ENCODE measurements around the gene HLA-DMA. TPM values are rescaled to one million over a fixed set of nuclear protein-coding genes. Genes with fewer than 3 reads are reported as not detected.
A peak's percentile ranks its signal among the peaks of the same experiment; 100 is the strongest.

The HLA-DMA gene
- total RNA-seq, 2 experiments from 2014 or later = 57.9 to 60.9 TPM

- H3K4me3 Mint-ChIP-seq = no peak overlapping the region
- peaks cover 44% of the 10 kb centered on the region for H3K36me3 Mint-ChIP-seq
- H3K4me1 Mint-ChIP-seq = peaks cover 43% of the 10 kb centered on the region
- DNase-seq = no peak
- H3K27ac Mint-ChIP-seq = peak overlapping the region; percentile 55
- no peaks in the 10 kb centered on the region for H3K9me3 Mint-ChIP-seq (ENCODE audit: low read depth)
- no peaks in the 10 kb centered on the region for H3K27me3 Mint-ChIP-seq
- CTCF ChIA-PET = interaction anchor here (0.6 to 12.9 kb wide), 8 partner anchors 11 to 144 kb away, joined by 3 to 194 read pairs (median 34); partner anchors contain the start of genes BRD2, HLA-DMA, HLA-DMB and TAP2
- no peak for ATAC-seq
Observed at GRCh38 chr6:32982084-32982701, 29.3 kb upstream of the HLA-DMA start.

GRCh38 chr6:32980488-32981038 is 27.7 kb upstream of the HLA-DMA start:
- CTCF ChIA-PET = interaction anchor here (1.1 to 12.9 kb wide), 6 partner anchors 9 to 113 kb away, joined by 4 to 194 read pairs (median 14); partner anchors contain the start of genes BRD2 and HLA-DMA
- no peak overlapping the region for H3K27ac Mint-ChIP-seq
- peaks cover 61% of the 10 kb centered on the region for H3K36me3 Mint-ChIP-seq
- DNase-seq (no peak), ATAC-seq (no peak)
- no peaks in the 10 kb centered on the region for H3K9me3 Mint-ChIP-seq (ENCODE audit: low read depth)
- no peaks in the 10 kb centered on the region for H3K27me3 Mint-ChIP-seq
- H3K4me3 Mint-ChIP-seq = no peak overlapping the region
- peaks cover 59% of the 10 kb centered on the region for H3K4me1 Mint-ChIP-seq

GRCh38 chr6:32979720-32980487 is 27.0 kb upstream of the HLA-DMA start:
- ATAC-seq (no peak), DNase-seq (no peak)
- Mint-ChIP-seq H3K4me1 (peaks cover 65% of the 10 kb centered on the region), H3K27ac (peak overlapping the region; percentile 29), H3K9me3 (ENCODE audit: low read depth) (no peaks in the 10 kb centered on the region), H3K27me3 (no peaks in the 10 kb centered on the region), H3K36me3 (peaks cover 67% of the 10 kb centered on the region), H3K4me3 (no peak overlapping the region)
- CTCF ChIA-PET = interaction anchor here (1.1 to 12.9 kb wide), 6 partner anchors 9 to 112 kb away, joined by 4 to 194 read pairs (median 14); partner anchors contain the start of genes BRD2 and HLA-DMA

- Mint-ChIP-seq H3K27me3 (no peaks in the 10 kb centered on the region), H3K27ac (no peak overlapping the region), H3K9me3 (ENCODE audit: low read depth) (no peaks in the 10 kb centered on the region), H3K4me3 (no peak overlapping the region), H3K4me1 (peaks cover 55% of the 10 kb centered on the region), H3K36me3 (peaks cover 87% of the 10 kb centered on the region)
- DNase-seq (no peak), ATAC-seq (no peak)
- CTCF ChIA-PET = interaction anchor here (0.8 to 17.8 kb wide), 7 partner anchors 7 to 139 kb away, joined by 3 to 249 read pairs (median 5); partner anchors contain the start of genes BRD2, HLA-DMA and TAP2
Observed at GRCh38 chr6:32977953-32978324, 25.0 kb upstream of the HLA-DMA start.

GRCh38 chr6:32977272-32977952 is 24.5 kb upstream of the HLA-DMA start:
- peaks cover 92% of the 10 kb centered on the region for H3K36me3 Mint-ChIP-seq
- CTCF ChIA-PET = interaction anchor here (0.8 to 17.8 kb wide), 8 partner anchors 6 to 139 kb away, joined by 3 to 249 read pairs (median 6); partner anchors contain the start of genes BRD2, HLA-DMA and TAP2
- no peak for ATAC-seq
- H3K4me1 Mint-ChIP-seq = peaks cover 55% of the 10 kb centered on the region
- peak overlapping the region; percentile 31 for H3K27ac Mint-ChIP-seq
- no peak for DNase-seq
- no peaks in the 10 kb centered on the region for H3K9me3 Mint-ChIP-seq (ENCODE audit: low read depth)
- no peaks in the 10 kb centered on the region for H3K27me3 Mint-ChIP-seq
- H3K4me3 Mint-ChIP-seq = no peak overlapping the region

GRCh38 chr6:32976334-32977069 is 23.6 kb upstream of the HLA-DMA start:
- Mint-ChIP-seq H3K4me1 (peaks cover 52% of the 10 kb centered on the region), H3K4me3 (peak overlapping the region; percentile 94), H3K36me3 (peaks cover 92% of the 10 kb centered on the region), H3K27me3 (no peaks in the 10 kb centered on the region), H3K9me3 (ENCODE audit: low read depth) (no peaks in the 10 kb centered on the region), H3K27ac (peak overlapping the region; percentile 71)
- CTCF ChIA-PET = interaction anchor here (1.1 to 17.8 kb wide), 5 partner anchors 7 to 138 kb away, joined by 3 to 249 read pairs (median 6); partner anchors contain the start of genes HLA-DMA and TAP2
- DNase-seq (no peak), ATAC-seq (no peak)

GRCh38 chr6:32975886-32976285 is 23.0 kb upstream of the HLA-DMA start:
- Mint-ChIP-seq H3K4me1 (peaks cover 52% of the 10 kb centered on the region), H3K4me3 (peak overlapping the region; percentile 94), H3K27ac (peak overlapping the region; percentile 71), H3K27me3 (no peaks in the 10 kb centered on the region), H3K9me3 (ENCODE audit: low read depth) (no peaks in the 10 kb centered on the region), H3K36me3 (peaks cover 96% of the 10 kb centered on the region)
- CTCF ChIA-PET = interaction anchor here (1.9 to 17.8 kb wide), 5 partner anchors 8 to 136 kb away, joined by 6 to 249 read pairs (median 62); partner anchors contain the start of genes HLA-DMA and TAP2
- no peak for DNase-seq
- no peak for ATAC-seq

- peaks cover 43% of the 10 kb centered on the region for H3K4me1 Mint-ChIP-seq
- peak overlapping the region; percentile 94 for H3K4me3 Mint-ChIP-seq
- peaks cover 93% of the 10 kb centered on the region for H3K36me3 Mint-ChIP-seq
- peak overlapping the region; percentile 58 for H3K27ac Mint-ChIP-seq
- ATAC-seq (no peak), DNase-seq (no peak)
- H3K9me3 Mint-ChIP-seq (ENCODE audit: low read depth) = no peaks in the 10 kb centered on the region
- H3K27me3 Mint-ChIP-seq = no peaks in the 10 kb centered on the region
- CTCF ChIA-PET = interaction anchor here (0.6 to 17.8 kb wide), 12 partner anchors 9 to 135 kb away, joined by 3 to 249 read pairs (median 10); partner anchors contain the start of genes HLA-DMA, PSMB9, TAP1 and TAP2
Observed at GRCh38 chr6:32974541-32975308, 21.8 kb upstream of the HLA-DMA start.

GRCh38 chr6:32974016-32974333 is 21.1 kb upstream of the HLA-DMA start:
- H3K9me3 Mint-ChIP-seq (ENCODE audit: low read depth) = no peaks in the 10 kb centered on the region
- H3K4me1 Mint-ChIP-seq = peaks cover 37% of the 10 kb centered on the region
- DNase-seq (peak; percentile 69), ATAC-seq (no peak)
- H3K27me3 Mint-ChIP-seq = no peaks in the 10 kb centered on the region
- CTCF ChIA-PET = interaction anchor here (0.6 to 17.8 kb wide), 13 partner anchors 8 to 134 kb away, joined by 3 to 249 read pairs (median 7); partner anchors contain the start of genes HLA-DMA, PSMB9, TAP1 and TAP2
- H3K27ac Mint-ChIP-seq = peak overlapping the region; percentile 99
- peak overlapping the region; percentile 94 for H3K4me3 Mint-ChIP-seq
- H3K36me3 Mint-ChIP-seq = peaks cover 89% of the 10 kb centered on the region

GRCh38 chr6:32973144-32974015 is 20.5 kb upstream of the HLA-DMA start:
- Mint-ChIP-seq H3K27me3 (no peaks in the 10 kb centered on the region), H3K4me1 (peaks cover 32% of the 10 kb centered on the region), H3K27ac (peak overlapping the region; percentile 99), H3K36me3 (peaks cover 83% of the 10 kb centered on the region), H3K4me3 (peak overlapping the region; percentile 94), H3K9me3 (ENCODE audit: low read depth) (no peaks in the 10 kb centered on the region)
- CTCF ChIA-PET = interaction anchor here (0.6 to 17.8 kb wide), 14 partner anchors 8 to 133 kb away, joined by 3 to 249 read pairs (median 12); partner anchors contain the start of genes HLA-DMA, PSMB9, TAP1 and TAP2
- no peak for ATAC-seq
- DNase-seq = peak; percentile 76
